ENCODE results near the gene MAP2K5. TPM values are rescaled to one million over a fixed set of nuclear protein-coding genes. Genes with fewer than 3 reads are reported as not detected.

Gene MAP2K5
- total RNA-seq, 1 donor from 2014 or later, result 11.6 TPM

- no peak for DNase-seq (ENCODE audit: low read depth)
- Histone ChIP-seq H3K79me2 (ENCODE audit: insufficient read depth, low read length) (no peaks in the 10 kb centered on the region), H3K27ac (ENCODE audit: low read depth, low read length) (no peak overlapping the region), H3K4me3 (ENCODE audit: insufficient read depth, low read depth, low read length) (no peak overlapping the region), H3K27me3 (ENCODE audit: insufficient read depth, low read length) (no peaks in the 10 kb centered on the region), H3K9me3 (ENCODE audit: insufficient read depth, low read depth, low read length) (no peaks in the 10 kb centered on the region), H3K36me3 (ENCODE audit: insufficient read depth, low read length) (peaks cover 2% of the 10 kb centered on the region), H2AFZ (ENCODE audit: low read depth, low read length) (no peak overlapping the region), H3K9ac (ENCODE audit: low read length) (no peak overlapping the region), H4K20me1 (ENCODE audit: insufficient read depth, low read length) (no peaks in the 10 kb centered on the region), H3K4me2 (ENCODE audit: low read length) (no peak overlapping the region), H3K4me1 (ENCODE audit: insufficient read depth, low read length) (no peaks in the 10 kb centered on the region)
- no peak for FAIRE-seq
- Mint-ChIP-seq H3K4me3 (ENCODE audit: unreplicated experiment) (no peak overlapping the region), H3K27me3 (ENCODE audit: low read depth, unreplicated experiment) (no peaks in the 10 kb centered on the region), H3K9me3 (ENCODE audit: unreplicated experiment) (no peaks in the 10 kb centered on the region), H3K27ac (ENCODE audit: unreplicated experiment) (no peak overlapping the region), H3K4me1 (ENCODE audit: low read depth, unreplicated experiment) (no peaks in the 10 kb centered on the region), H3K36me3 (ENCODE audit: low read depth, unreplicated experiment) (peaks cover under 1% of the 10 kb centered on the region)
- TF ChIP-seq CTCF (IDR thresholded peaks at IDR 0.05; ENCODE audit: insufficient read depth, low read depth, low read length) (no peak), EZH2 (IDR thresholded peaks at IDR 0.05; ENCODE audit: insufficient read depth, low read length) (no peak)
These were observed 51.1 kb downstream of the MAP2K5 start for GRCh38 chr15:67593562-67593961.

- TF ChIP-seq CTCF (IDR thresholded peaks at IDR 0.05; ENCODE audit: insufficient read depth, low read depth, low read length) (no peak), EZH2 (IDR thresholded peaks at IDR 0.05; ENCODE audit: insufficient read depth, low read length) (no peak)
- no peaks in the 10 kb centered on the region for H4K20me1 ChIP-seq (ENCODE audit: insufficient read depth, low read length)
- Mint-ChIP-seq H3K9me3 (ENCODE audit: unreplicated experiment) (no peaks in the 10 kb centered on the region), H3K36me3 (ENCODE audit: low read depth, unreplicated experiment) (peaks cover 3% of the 10 kb centered on the region), H3K4me3 (ENCODE audit: unreplicated experiment) (no peak overlapping the region), H3K4me1 (ENCODE audit: low read depth, unreplicated experiment) (no peaks in the 10 kb centered on the region), H3K27me3 (ENCODE audit: low read depth, unreplicated experiment) (no peaks in the 10 kb centered on the region), H3K27ac (ENCODE audit: unreplicated experiment) (no peak overlapping the region)
- DNase-seq (ENCODE audit: low read depth), result no peak
- H3K4me2 ChIP-seq (ENCODE audit: low read length), result no peak overlapping the region
- no peaks in the 10 kb centered on the region for H3K27me3 ChIP-seq (ENCODE audit: insufficient read depth, low read length)
- no peak overlapping the region for H3K4me3 ChIP-seq (ENCODE audit: insufficient read depth, low read depth, low read length)
- FAIRE-seq, result no peak
- H3K36me3 ChIP-seq (ENCODE audit: insufficient read depth, low read length), result peaks cover 2% of the 10 kb centered on the region
- H3K9ac ChIP-seq (ENCODE audit: low read length), result no peak overlapping the region
- H3K9me3 ChIP-seq (ENCODE audit: insufficient read depth, low read depth, low read length), result no peaks in the 10 kb centered on the region
- H3K79me2 ChIP-seq (ENCODE audit: insufficient read depth, low read length), result no peaks in the 10 kb centered on the region
- H3K4me1 ChIP-seq (ENCODE audit: insufficient read depth, low read length), result no peaks in the 10 kb centered on the region
- no peak overlapping the region for H3K27ac ChIP-seq (ENCODE audit: low read depth, low read length)
- H2AFZ ChIP-seq (ENCODE audit: low read depth, low read length), result no peak overlapping the region
These were observed 52.3 kb downstream of the MAP2K5 start for GRCh38 chr15:67594770-67595169.

- Histone ChIP-seq H3K27me3 (ENCODE audit: insufficient read depth, low read length) (no peaks in the 10 kb centered on the region), H2AFZ (ENCODE audit: low read depth, low read length) (no peak overlapping the region), H4K20me1 (ENCODE audit: insufficient read depth, low read length) (no peaks in the 10 kb centered on the region), H3K4me3 (ENCODE audit: insufficient read depth, low read depth, low read length) (no peak overlapping the region), H3K9ac (ENCODE audit: low read length) (no peak overlapping the region), H3K4me1 (ENCODE audit: insufficient read depth, low read length) (no peaks in the 10 kb centered on the region), H3K27ac (ENCODE audit: low read depth, low read length) (no peak overlapping the region), H3K36me3 (ENCODE audit: insufficient read depth, low read length) (peaks cover 2% of the 10 kb centered on the region), H3K9me3 (ENCODE audit: insufficient read depth, low read depth, low read length) (no peaks in the 10 kb centered on the region), H3K79me2 (ENCODE audit: insufficient read depth, low read length) (no peaks in the 10 kb centered on the region), H3K4me2 (ENCODE audit: low read length) (no peak overlapping the region)
- peaks cover 3% of the 10 kb centered on the region for H3K36me3 Mint-ChIP-seq (ENCODE audit: low read depth, unreplicated experiment)
- TF ChIP-seq CTCF (IDR thresholded peaks at IDR 0.05; ENCODE audit: insufficient read depth, low read depth, low read length) (no peak), EZH2 (IDR thresholded peaks at IDR 0.05; ENCODE audit: insufficient read depth, low read length) (no peak)
- no peak overlapping the region for H3K27ac Mint-ChIP-seq (ENCODE audit: unreplicated experiment)
- H3K27me3 Mint-ChIP-seq (ENCODE audit: low read depth, unreplicated experiment), result no peaks in the 10 kb centered on the region
- no peaks in the 10 kb centered on the region for H3K4me1 Mint-ChIP-seq (ENCODE audit: low read depth, unreplicated experiment)
- FAIRE-seq (no peak), DNase-seq (ENCODE audit: low read depth) (no peak)
- H3K9me3 Mint-ChIP-seq (ENCODE audit: unreplicated experiment), result no peaks in the 10 kb centered on the region
- H3K4me3 Mint-ChIP-seq (ENCODE audit: unreplicated experiment), result no peak overlapping the region
These were observed 53.1 kb downstream of the MAP2K5 start for GRCh38 chr15:67595572-67595971.

Measured in astrocyte (in vitro differentiated cells and primary cell).